Neural cell (in vitro differentiated cells): Measurements from ENCODE around the gene GNLY.

ENCODE experiments used
- EP300 ChIP-seq: fragments of 450-650 bp; conservative IDR thresholded peaks from 2 replicates; pipeline ENCODE4 v1.6.1; 2014; ENCODE audit warnings: antibody characterized with exemption, mild to moderate bottlenecking, moderate library complexity; ENCODE audit not compliant: poor library complexity, severe bottlenecking
- TF ChIP-seq, protein P1 (sequence below): fragments of 450-650 bp; IDR thresholded peaks from 2 replicates; pipeline ENCODE4 v1.5.1; 2014; ENCODE audit warnings: antibody characterized with exemption, mild to moderate bottlenecking, moderate library complexity; ENCODE audit not compliant: poor library complexity, severe bottlenecking

DNA sequence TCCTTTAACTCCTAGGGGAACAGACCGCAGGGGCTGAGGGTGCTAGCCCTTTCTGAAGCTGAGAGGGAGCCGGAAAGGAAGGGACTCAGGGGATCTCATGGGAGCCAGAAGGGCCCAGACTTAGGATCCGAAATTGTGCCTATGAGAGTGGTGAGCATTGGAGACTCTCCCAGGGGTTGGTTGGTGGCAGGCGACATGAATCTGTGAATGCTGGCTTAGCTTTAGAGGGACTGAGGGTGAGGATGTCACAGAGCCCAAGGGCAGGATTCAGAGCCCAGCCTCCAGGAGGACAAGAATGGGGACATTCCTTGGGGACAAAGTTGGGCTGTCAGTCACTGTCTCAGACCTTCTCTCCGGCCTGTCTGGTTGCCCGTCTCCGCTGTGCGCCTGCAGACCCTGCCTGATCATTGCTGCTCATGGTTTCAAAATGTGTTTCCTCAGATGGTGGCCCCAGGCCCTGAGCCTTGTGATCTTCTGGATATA lies 17.5 kb downstream of the GNLY start:
- TF ChIP-seq, protein P1, sequence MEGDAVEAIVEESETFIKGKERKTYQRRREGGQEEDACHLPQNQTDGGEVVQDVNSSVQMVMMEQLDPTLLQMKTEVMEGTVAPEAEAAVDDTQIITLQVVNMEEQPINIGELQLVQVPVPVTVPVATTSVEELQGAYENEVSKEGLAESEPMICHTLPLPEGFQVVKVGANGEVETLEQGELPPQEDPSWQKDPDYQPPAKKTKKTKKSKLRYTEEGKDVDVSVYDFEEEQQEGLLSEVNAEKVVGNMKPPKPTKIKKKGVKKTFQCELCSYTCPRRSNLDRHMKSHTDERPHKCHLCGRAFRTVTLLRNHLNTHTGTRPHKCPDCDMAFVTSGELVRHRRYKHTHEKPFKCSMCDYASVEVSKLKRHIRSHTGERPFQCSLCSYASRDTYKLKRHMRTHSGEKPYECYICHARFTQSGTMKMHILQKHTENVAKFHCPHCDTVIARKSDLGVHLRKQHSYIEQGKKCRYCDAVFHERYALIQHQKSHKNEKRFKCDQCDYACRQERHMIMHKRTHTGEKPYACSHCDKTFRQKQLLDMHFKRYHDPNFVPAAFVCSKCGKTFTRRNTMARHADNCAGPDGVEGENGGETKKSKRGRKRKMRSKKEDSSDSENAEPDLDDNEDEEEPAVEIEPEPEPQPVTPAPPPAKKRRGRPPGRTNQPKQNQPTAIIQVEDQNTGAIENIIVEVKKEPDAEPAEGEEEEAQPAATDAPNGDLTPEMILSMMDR = no peak
- no peak for TF ChIP-seq EP300
